Hippocampal formation (tissue), 2 donors: Measurements from ENCODE around the gene UNC93B1.

Source experiments
- DNase-seq, 2 donors: peaks; one replicate each; lab custom pipeline; 2025; lab: John Stamatoyannopoulos, UW

The UNC93B1 gene

GRCh38 chr11:68003846-68004550, at the start of gene UNC93B1:
Gene UNC93B1 (minus strand): TSS chr11:68004097. CDS start chr11:68004043, 54 bp downstream.
- DNase-seq: peak in 1 of 2 donors; percentile 43

- no peak for DNase-seq
Measured at GRCh38 chr11:68053117-68053516, 49.2 kb upstream of the UNC93B1 start.

- DNase-seq: no peak
Measured at GRCh38 chr11:68052137-68052873, 48.4 kb upstream of the UNC93B1 start.

GRCh38 chr11:68051191-68052136, 47.6 kb upstream of the UNC93B1 start:
- no peak for DNase-seq

DNA sequence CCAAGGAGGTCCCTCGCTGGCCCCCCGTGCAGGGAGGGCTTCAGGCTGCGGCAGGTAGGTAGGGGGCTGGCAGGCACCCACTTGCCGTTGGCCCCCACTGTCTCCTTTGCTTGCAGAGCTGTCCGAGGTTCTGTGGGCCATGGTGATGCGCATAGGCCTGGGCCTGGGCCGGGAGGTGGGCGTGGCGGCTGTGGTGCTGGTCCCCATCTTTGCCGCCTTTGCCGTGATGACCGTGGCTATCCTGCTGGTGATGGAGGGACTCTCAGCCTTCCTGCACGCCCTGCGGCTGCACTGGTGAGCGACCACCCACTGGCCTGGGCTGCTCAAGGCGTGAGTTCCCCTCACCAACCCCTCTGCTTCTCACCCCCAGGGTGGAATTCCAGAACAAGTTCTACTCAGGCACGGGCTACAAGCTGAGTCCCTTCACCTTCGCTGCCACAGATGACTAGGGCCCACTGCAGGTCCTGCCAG, 46.5 kb upstream of the UNC93B1 start:
- DNase-seq: no peak

- DNase-seq: no peak
Measured at GRCh38 chr11:68049509-68050370, 45.8 kb upstream of the UNC93B1 start.

DNA sequence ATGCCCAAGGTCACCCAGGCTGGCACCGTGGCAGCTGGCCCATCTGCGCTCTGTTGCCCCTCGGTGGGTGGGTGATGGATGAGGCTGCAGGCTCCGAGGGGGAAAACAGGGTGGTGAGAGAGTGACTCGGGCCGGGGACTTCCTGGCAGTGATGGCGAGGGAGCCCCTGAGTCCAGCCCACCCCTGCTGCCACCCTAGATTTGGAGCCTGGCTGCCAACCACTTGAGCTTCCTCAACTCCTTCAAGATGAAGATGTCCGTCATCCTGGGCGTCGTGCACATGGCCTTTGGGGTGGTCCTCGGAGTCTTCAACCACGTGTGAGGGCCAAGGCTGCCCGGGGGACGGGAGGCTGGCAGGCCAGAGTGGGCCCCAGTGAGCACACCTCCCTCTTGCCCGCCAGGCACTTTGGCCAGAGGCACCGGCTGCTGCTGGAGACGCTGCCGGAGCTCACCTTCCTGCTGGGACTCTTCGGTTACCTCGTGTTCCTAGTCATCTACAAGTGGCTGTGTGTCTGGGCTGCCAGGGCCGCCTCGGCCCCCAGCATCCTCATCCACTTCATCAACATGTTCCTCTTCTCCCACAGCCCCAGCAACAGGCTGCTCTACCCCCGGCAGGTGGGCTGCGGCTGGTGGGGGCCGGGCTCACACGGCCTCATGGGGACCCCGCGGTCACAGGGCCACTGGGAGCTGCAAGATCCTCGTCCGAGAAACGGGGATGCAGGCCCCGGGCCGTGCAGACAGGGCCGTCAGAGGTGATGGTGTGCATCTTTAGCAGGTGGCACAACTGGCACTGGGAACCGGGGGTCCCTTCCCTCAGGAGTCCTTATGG, 45.0 kb upstream of the UNC93B1 start:
- no peak for DNase-seq

DNA sequence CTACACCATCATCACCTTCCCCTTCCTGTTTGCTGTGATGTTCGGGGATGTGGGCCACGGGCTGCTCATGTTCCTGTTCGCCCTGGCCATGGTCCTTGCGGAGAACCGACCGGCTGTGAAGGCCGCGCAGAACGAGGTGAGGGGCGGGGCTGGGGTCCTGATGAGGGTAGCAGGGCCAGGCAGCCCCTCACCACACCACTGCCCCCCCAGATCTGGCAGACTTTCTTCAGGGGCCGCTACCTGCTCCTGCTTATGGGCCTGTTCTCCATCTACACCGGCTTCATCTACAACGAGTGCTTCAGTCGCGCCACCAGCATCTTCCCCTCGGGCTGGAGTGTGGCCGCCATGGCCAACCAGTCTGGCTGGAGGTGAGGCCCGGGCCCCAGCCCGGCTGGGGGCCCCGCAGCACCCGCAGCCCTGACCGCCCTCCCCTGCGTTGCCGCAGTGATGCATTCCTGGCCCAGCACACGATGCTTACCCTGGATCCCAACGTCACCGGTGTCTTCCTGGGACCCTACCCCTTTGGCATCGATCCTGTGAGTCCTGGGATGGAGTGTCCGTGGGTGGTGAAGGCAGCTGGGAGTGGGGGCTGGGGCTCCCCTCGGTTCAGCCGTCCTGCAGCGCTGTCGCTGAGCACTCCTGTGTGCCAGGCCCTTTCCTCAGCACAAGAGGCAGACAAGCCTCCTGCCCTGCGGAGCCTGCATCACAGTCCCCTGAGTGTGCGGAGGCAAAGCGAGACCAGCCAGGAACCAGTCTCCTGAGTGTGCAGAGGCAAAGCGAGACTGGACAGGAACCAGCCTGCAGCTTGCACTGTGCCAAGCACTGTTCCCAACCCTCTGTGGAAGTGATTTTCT, 43.8 kb upstream of the UNC93B1 start:
- DNase-seq: no peak

GRCh38 chr11:68044898-68045351, 41.0 kb upstream of the UNC93B1 start:
- DNase-seq: no peak

DNA sequence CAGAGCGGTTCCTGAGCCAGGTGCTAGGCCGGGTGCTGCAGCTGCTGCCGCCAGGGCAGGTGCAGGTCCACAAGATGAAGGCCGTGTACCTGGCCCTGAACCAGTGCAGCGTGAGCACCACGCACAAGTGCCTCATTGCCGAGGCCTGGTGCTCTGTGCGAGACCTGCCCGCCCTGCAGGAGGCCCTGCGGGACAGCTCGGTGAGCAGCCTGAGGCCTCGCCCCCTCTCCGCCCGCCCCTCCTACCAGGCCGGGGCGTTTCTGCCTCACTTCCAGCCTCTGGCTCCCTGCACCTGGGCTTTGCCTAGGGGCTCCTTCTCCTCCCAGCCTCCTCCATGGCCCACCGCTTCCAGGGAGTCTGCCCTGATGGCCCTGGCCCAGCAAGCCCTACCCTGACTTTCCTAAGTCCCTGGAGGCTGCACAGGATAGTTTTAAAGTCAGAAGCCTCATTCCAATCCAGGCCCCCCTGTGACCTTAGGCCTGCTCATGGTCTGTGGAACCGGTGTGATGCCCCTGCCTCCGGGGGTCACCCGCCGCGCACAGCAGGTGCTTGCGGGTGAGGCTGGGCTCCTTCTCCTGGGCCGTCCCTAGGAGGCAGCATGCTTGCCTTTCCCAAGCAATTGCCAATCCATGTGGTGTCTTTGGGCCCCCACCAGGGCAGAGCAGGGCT, 40.4 kb upstream of the UNC93B1 start:
- no peak for DNase-seq

DNA sequence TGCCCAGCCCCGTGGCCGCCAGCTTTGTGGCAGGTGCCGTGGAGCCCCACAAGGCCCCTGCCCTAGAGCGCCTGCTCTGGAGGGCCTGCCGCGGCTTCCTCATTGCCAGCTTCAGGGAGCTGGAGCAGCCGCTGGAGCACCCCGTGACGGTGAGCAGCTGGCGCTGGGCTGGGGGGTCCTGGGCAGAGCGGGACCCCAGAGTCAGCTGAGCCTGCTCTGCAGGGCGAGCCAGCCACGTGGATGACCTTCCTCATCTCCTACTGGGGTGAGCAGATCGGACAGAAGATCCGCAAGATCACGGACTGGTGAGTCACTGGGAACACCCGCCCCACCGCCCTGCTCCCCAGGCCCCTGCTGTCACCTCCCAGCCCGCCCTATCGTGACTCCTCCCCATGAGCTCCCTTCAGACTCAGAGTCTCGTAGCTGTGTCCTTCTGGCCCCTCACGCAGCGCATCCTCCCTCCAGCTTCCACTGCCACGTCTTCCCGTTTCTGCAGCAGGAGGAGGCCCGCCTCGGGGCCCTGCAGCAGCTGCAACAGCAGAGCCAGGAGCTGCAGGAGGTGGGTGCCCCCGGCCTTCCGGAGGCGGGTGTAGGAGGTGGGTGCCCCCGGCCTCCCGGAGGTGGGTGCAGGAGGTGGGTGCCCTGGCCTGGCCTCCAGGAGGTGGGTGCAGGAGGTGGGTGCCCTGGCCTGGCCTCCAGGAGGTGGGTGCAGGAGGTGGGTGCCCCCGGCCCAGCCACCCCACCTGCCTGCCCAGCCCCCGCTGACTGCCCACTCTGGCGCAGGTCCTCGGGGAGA, 39.6 kb upstream of the UNC93B1 start:
- no peak for DNase-seq

DNA sequence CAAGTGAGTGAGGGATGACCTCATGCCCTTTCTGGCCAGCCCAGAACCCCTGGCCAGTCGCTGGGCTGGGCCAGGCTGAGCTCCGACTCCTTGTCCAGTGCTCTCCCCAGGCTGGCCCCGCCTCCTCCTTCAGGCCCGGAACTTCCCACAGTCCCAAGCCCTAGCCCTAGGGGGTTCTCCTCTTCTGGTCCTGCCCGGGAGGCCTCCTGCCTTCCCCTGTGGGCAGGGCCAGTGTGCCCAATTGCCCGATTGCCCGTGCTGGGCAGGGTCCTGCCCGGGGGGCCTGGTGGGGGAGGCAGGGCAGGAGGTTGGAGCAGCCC, 39.1 kb upstream of the UNC93B1 start:
- DNase-seq: no peak

DNA sequence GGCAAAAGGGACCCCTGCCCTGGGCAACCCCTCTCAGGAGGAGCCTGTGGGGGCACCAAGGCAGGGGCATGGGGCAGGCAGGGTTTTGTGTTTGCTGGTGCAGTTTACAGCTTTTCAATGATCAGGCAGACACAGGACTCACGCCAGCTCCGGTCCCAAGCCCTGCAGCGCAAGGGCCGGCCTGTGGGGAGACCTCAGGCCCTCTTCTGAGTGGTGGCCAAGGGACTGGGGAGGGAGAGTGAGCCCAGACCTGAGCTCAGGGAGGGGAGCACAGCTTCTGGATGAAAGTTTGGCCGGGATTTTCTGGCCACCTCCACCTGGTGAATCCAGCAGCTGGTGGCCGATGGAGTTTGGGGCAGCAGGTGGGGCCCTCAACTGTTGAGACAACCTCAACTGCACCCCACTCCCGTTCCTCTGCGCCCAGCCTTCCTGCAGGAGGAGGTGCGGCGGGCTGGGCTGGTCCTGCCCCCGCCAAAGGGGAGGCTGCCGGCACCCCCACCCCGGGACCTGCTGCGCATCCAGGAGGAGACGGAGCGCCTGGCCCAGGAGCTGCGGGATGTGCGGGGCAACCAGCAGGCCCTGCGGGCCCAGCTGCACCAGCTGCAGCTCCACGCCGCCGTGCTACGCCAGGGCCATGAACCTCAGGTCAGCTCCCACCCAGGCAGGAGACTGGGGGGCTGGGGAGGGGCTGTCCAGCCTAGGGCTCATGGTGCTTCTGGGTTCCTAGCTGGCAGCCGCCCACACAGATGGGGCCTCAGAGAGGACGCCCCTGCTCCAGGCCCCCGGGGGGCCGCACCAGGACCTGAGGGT, 38.5 kb upstream of the UNC93B1 start:
- DNase-seq: no peak

DNA sequence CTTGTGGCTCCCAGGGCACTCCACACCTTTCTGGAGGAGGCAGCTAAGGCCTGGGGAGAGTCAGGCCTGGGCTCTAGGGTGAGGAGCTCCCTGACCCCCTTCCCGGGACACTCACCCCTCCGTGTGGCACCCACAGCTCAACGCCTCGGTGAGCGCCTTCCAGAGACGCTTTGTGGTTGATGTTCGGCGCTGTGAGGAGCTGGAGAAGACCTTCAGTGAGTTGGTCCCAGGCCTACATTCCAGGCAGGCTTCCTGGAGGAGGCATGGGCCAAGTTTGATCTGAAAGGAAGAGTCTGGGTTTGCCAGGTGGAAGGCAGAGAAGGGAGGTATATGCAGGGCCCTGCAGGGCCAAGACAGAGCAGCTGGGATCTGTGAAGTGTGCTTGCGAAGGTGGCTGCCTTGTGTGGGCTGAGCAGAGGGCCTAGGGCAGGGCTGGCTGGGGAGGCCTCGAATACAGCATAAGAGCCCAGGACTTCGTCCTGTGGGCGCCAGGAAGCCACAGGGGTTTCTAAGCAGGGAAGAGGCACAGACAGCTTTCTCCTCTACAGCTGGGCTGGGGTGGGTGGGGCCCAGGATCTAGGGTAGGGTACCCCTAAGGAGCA, 37.8 kb upstream of the UNC93B1 start:
- DNase-seq: no peak

DNA sequence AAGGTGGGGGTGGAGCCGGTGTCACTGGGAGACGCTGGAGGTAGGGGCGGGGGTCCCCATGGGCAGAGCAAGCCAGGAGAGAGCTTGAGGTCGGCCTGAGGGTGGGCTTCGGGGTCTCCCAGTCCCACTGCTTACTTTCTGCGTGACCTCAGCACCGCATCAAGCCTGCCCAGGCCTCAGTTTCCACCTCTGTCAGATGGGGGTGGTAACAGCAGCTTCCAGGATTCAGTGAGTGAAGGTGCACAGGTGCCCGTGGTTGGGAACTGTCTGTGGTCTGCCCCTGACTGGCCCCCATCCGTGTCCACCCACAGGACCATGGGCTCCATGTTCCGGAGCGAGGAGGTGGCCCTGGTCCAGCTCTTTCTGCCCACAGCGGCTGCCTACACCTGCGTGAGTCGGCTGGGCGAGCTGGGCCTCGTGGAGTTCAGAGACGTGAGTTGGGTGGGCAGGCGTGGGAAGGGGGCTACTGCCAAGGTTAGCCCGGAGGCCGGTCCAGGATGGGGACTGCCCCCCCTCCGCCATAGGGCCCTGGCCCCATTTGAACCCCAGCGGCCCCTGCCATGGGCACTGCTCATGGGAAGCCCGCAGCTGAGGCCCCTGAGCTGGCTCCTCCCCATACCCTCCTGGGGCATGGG, 37.2 kb upstream of the UNC93B1 start:
- no peak for DNase-seq
